ENCODE data around the gene PCP4. TPM values are rescaled to one million over a fixed set of nuclear protein-coding genes. Genes with fewer than 3 reads are reported as not detected.

Gene PCP4
- total RNA-seq, 2 donors from 2014 or later = 0.99 to 6.5 TPM

DNA sequence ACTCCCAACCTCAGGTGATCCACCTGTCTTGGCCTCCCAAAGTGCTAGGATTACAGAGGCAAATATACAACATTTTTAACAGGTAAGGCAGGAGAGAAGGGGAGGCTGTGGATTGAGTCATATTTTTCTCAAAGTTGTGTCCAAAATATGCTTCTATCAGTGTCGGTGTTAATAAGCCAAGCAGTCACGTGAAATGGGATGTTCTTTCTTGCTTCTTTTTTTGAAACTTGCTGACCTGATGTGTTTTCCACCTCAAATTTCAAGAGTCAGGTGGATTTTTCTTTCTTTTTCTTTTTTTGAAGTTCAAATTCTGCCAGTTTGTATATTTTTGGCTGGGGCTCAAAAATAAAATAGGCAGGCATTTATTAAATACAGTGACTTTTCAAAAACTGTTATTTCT, 91.5 kb downstream of the PCP4 start:
- TF ChIP-seq, protein P1, sequence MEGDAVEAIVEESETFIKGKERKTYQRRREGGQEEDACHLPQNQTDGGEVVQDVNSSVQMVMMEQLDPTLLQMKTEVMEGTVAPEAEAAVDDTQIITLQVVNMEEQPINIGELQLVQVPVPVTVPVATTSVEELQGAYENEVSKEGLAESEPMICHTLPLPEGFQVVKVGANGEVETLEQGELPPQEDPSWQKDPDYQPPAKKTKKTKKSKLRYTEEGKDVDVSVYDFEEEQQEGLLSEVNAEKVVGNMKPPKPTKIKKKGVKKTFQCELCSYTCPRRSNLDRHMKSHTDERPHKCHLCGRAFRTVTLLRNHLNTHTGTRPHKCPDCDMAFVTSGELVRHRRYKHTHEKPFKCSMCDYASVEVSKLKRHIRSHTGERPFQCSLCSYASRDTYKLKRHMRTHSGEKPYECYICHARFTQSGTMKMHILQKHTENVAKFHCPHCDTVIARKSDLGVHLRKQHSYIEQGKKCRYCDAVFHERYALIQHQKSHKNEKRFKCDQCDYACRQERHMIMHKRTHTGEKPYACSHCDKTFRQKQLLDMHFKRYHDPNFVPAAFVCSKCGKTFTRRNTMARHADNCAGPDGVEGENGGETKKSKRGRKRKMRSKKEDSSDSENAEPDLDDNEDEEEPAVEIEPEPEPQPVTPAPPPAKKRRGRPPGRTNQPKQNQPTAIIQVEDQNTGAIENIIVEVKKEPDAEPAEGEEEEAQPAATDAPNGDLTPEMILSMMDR (IDR thresholded peaks at IDR 0.05) = no peak
- no peak for DNase-seq
- no peak overlapping the region for H3K4me3 ChIP-seq
- no peak overlapping the region for H3K27ac ChIP-seq
- intact Hi-C loops (cut with DNase I) = no loop called here
- no peaks in the 10 kb centered on the region for H3K4me1 ChIP-seq
- H3K9ac ChIP-seq (ENCODE audit: low read depth in 2 of 2, low read length in 2 of 2) = no peak overlapping the region
- H3K27me3 ChIP-seq = no peaks in the 10 kb centered on the region
- H3K36me3 ChIP-seq = no peaks in the 10 kb centered on the region
- no peaks in the 10 kb centered on the region for H3K9me3 ChIP-seq

DNA sequence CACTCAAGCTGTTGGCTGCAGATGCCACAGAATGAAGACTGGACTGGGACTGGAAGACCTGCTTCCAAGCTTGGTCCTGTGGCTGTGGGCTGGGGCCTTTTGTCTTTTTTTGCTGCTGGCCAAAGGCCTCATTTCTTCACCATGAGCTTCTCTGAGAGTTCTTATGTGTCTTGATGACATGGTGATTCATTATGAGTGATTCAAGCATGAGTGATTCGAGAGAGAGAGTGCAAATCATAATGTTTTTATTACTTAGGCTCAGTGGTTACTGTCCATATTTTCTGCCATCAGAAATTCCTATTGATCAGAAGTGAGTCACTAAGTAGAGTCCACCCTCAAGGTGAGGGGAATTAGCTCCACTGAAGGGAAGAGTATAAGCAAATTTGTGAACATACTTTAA, 94.0 kb downstream of the PCP4 start:
- no peak for DNase-seq
- Histone ChIP-seq H3K27ac (no peak overlapping the region), H3K27me3 (no peaks in the 10 kb centered on the region), H3K36me3 (no peaks in the 10 kb centered on the region), H3K9me3 (no peaks in the 10 kb centered on the region), H3K4me1 (no peaks in the 10 kb centered on the region), H3K4me3 (no peak overlapping the region), H3K9ac (ENCODE audit: low read depth in 2 of 2, low read length in 2 of 2) (no peak overlapping the region)
- TF ChIP-seq, protein P1 (IDR thresholded peaks at IDR 0.05) = no peak
- intact Hi-C loops (cut with DNase I) = no loop called here

DNA sequence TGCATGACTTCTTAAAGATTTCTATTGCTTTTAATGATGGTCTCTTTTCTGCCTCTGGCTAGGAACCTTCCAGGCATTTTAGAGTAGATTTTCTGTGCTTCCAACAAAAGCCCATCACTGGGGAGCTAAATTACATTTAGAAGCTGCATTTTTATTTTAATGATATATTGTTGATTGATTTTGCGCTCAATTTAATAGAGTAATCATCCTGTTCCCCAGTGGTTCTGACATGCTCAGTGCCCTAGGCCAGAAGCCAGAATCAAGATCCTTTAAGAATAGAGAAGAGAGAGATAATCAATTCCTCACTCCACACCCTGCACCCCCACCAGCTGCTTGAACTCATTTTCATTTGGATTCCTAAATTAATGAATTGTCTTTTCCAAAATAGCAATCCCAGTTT, 97.8 kb downstream of the PCP4 start:
- DNase-seq = no peak
- H3K9me3 ChIP-seq = no peaks in the 10 kb centered on the region
- intact Hi-C loops (cut with DNase I) = no loop called here

DNA sequence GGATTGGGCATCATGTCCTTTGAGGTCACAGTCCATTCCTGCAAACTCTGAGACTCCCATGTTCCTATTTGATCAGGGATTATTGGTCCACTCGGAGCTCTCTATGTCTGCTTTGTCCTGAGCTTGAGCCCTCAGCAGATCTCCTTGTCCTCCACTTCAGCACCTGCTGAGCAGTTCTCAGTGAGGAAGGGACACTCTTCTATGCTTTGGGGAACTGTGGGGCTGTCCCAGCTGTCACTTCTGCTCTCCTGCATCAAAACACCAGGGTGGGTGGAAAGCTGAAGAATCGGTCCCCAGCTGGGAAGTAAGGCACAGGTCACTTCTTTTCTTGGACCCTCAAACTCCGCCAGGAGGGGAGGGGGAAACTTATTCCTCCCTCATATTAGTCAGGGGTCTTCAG, 99.5 kb downstream of the PCP4 start:
- no peaks in the 10 kb centered on the region for H3K36me3 ChIP-seq
- H3K9ac ChIP-seq (ENCODE audit: low read depth in 2 of 2, low read length in 2 of 2) = no peak overlapping the region
- DNase-seq = no peak
- H3K4me1 ChIP-seq = no peaks in the 10 kb centered on the region
- intact Hi-C loops (cut with DNase I) = no loop called here
- no peak overlapping the region for H3K27ac ChIP-seq
- no peaks in the 10 kb centered on the region for H3K9me3 ChIP-seq
- no peaks in the 10 kb centered on the region for H3K27me3 ChIP-seq
- H3K4me3 ChIP-seq = no peak overlapping the region
- TF ChIP-seq, protein P1 (IDR thresholded peaks at IDR 0.05) = no peak

More for the DNA sequence above, 97.8 kb downstream of the PCP4 start:
- Histone ChIP-seq H3K36me3 (no peaks in the 10 kb centered on the region), H3K27me3 (no peaks in the 10 kb centered on the region), H3K9ac (ENCODE audit: low read depth in 2 of 2, low read length in 2 of 2) (no peak overlapping the region), H3K4me3 (no peak overlapping the region), H3K27ac (no peak overlapping the region), H3K4me1 (no peaks in the 10 kb centered on the region)
- TF ChIP-seq, protein P1 (IDR thresholded peaks at IDR 0.05) = no peak

DNA sequence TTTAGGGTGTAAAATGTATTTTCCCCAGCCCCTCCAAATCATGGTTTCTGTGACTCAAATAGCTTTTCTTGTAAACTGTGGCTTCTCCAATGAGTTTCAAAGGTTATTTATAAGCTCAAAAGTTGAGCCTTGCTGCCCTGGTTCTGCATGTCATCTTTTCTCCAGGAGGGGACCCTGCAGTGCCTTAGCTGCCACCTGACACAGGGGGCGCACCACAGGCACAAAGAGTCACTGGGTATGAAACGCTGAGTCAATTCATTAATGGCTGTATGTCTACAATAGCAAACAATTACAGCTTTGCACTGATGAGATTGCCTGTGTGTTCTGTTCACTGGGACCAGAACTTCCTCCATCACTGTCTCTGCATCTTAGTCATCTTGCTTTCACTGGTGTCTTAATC, 100.8 kb downstream of the PCP4 start:
- no peaks in the 10 kb centered on the region for H3K36me3 ChIP-seq
- H3K4me1 ChIP-seq = no peaks in the 10 kb centered on the region
- no peak overlapping the region for H3K9ac ChIP-seq (ENCODE audit: low read depth in 2 of 2, low read length in 2 of 2)
- intact Hi-C loops (cut with DNase I) = no loop called here
- DNase-seq = no peak
- H3K27ac ChIP-seq = no peak overlapping the region
- H3K27me3 ChIP-seq = no peaks in the 10 kb centered on the region
- no peaks in the 10 kb centered on the region for H3K9me3 ChIP-seq
- TF ChIP-seq, protein P1 (IDR thresholded peaks at IDR 0.05) = no peak
- no peak overlapping the region for H3K4me3 ChIP-seq
